ENCODE results near the gene ERN1. TPM values are rescaled to one million over a fixed set of nuclear protein-coding genes. Genes with fewer than 3 reads are reported as not detected.
"Not testable (repeated sequence)": the region's sequence is repeated elsewhere in the genome, so short reads cannot be mapped to it uniquely, and the experiment has no call there.

Gene ERN1
- total RNA-seq, result 117 and 127 TPM in 2 replicates

DNA sequence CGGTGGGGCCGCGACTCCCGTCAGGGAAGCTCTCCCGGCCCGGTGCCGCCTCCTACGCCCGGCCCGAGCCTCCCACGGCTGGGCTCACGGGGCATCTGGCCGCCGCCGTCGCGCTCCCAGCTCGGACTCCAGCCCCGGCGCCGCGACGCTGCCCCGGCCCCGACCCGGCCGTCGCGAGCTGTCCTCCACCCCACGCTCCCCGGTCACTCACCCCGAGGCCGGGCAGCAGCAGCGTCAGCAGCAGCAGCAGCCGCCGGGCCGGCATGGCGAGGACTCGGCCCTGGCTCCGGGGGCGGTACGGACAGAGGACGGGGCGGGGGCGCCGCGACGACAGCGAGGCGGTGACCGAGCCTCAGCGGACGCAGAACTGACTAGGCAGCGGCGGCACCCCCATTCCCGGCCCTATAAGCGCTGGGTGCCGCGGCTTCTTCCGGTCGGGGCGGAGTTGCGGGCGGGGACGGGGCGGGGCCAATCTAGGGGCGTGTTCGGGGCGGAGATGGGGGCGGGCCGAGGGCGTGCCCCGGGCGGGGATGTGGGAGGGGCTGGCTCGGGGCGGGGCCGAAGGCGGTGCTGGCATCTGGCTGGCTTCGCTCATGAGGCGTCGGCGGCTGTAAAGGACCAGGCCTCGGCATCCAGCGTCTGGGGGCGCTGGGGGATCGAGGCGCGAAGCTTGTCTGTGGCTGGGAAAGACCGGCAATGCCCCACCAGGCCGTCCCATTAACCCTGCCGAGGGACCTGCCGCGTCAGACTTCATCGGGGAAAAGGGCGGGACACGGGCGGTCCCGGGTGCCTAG lies at the start of gene ERN1:
TSS of gene ERN1 (minus strand) at position 380 of the 794 bp plus-strand sequence. CDS start at position 265, 115 bp downstream.
- intact Hi-C loops (cut with micrococcal nuclease), result loop anchor here (1.0 to 5.0 kb wide), 8 partner anchors 9 to 288 kb away; partner anchors contain the start of gene SMARCD2

GRCh38 chr17:64179024-64179423 lies 49.1 kb upstream of the ERN1 start:
- intact Hi-C loops (cut with micrococcal nuclease), result not testable (repeated sequence)

DNA sequence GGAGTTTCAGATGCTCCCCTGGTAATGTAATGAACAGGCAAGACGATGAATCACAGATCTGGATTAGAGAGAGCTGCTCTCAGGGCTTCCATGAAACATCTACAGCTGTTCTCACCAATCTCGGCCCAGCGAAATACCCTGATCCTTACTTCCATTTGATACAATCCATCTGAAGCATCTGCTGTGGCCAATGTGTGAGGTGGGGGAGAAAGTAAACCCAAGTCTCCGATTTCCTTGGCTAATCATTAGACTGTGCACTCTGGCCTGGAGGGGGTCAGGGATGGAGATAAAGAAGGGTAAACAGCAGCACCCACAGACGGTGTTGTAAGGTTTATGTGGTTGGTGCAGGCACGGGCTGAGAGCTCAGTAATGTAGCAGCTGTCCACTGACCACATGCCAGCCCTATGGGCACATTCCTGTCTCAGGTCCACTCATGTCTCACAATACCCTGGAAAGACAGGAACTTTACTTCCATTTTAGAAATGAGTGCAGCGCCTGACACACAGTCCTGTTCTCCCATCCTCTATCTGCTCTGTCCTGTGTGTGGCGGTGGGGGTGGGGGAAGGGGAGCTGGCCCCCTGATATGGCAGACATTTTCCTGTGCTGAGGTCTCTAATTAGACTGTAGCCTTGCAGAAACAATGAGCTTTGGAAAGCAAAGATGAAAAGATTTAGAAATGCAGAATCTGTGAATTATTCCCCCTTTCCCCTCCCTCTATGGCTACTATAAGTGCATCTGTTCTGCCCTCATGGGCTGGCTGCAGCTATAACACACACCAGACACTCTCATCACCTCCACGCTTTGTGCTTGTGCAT lies 48.3 kb upstream of the ERN1 start:
- intact Hi-C loops (cut with micrococcal nuclease), result no loop called here

- intact Hi-C loops (cut with micrococcal nuclease), result no loop called here
Measured at GRCh38 chr17:64177311-64178010, 47.5 kb upstream of the ERN1 start.

- intact Hi-C loops (cut with micrococcal nuclease), result no loop called here
Measured at GRCh38 chr17:64176556-64176955, 46.6 kb upstream of the ERN1 start.

GRCh38 chr17:64174686-64175456 lies 44.9 kb upstream of the ERN1 start:
- intact Hi-C loops (cut with micrococcal nuclease), result no loop called here

DNA sequence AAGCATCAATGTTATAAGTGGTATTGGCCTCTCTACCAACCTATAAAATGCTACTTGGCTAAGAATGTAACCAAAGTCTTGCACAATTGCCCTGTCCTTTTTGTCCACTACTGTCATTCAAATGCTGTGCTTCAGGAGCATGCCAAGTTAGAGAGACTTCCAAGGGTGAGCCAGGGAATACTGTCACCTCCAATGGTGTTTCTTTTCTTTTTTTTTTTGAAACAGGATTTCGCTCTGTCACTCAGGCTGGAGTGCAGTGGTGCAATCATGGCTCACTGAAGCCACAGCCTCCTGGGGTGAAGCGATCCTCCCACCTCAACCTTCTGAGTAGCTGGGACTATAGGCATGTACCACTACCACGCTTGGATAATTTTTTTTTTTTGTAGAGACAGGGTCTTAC lies 43.7 kb upstream of the ERN1 start:
- intact Hi-C loops (cut with micrococcal nuclease), result no loop called here

- intact Hi-C loops (cut with micrococcal nuclease), result no loop called here
Measured at GRCh38 chr17:64172510-64172909, 42.6 kb upstream of the ERN1 start.

DNA sequence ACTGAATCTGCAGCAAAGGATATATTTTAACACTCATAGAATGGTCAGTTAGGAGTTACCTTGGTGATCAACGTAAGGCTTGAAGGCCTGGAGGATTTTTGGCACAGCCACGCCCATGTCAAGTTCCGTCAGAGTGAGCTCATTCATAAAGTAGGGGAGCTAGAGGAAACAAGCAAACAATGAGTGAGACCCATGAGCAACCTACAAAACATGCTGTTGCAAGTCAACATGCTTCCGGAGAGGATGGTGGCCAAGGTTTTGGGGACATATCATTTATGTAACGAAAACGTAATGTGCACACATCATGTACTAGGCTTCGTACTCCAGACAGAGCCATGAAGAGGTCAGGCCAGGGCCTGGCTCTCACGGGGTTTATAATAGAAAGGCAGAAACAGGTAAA lies 41.1 kb upstream of the ERN1 start:
- intact Hi-C loops (cut with micrococcal nuclease), result no loop called here

- intact Hi-C loops (cut with micrococcal nuclease), result no loop called here
Measured at GRCh38 chr17:64170286-64170685, 40.3 kb upstream of the ERN1 start.

DNA sequence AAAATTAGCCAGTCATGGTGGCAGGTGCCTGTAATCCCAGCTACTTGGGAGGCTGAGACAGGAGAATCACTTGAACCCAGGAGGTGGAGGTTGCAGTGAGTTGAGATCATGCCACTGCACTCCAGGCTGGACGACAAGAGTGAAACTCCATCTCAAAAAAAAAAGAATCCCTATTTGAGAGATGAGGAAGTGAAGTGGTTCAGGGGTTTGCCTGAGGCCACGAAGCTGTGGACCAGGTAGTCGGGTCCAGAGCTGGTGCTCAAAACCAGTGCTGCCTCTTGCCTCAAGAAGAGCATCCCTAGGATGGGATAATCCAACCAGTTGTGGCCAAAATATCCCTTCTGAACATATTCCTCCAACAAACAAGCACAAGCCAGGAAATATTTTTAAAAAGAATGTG lies 37.7 kb upstream of the ERN1 start:
- intact Hi-C loops (cut with micrococcal nuclease), result not testable (repeated sequence)

GRCh38 chr17:64166876-64167275 lies 36.9 kb upstream of the ERN1 start:
- intact Hi-C loops (cut with micrococcal nuclease), result no loop called here

DNA sequence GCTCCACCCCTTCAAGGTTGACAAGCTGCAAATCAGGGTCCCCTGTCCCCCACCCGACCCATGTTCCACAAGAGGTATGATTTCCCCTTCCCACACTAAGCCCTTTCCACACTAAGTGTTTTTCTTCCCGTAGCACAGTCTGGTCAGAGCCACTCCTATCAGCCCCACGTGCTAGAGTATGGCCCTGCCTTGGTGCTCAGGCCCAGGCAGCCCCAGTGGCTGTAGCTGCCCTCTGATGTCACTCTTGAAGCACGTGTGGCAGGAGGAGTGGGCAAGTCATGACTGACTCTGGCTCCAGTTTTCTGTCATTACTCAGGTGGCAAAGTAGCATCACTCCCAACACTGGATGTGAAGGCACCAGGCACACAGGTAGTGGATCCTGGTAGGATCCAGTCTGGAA lies 35.4 kb upstream of the ERN1 start:
- intact Hi-C loops (cut with micrococcal nuclease), result no loop called here

DNA sequence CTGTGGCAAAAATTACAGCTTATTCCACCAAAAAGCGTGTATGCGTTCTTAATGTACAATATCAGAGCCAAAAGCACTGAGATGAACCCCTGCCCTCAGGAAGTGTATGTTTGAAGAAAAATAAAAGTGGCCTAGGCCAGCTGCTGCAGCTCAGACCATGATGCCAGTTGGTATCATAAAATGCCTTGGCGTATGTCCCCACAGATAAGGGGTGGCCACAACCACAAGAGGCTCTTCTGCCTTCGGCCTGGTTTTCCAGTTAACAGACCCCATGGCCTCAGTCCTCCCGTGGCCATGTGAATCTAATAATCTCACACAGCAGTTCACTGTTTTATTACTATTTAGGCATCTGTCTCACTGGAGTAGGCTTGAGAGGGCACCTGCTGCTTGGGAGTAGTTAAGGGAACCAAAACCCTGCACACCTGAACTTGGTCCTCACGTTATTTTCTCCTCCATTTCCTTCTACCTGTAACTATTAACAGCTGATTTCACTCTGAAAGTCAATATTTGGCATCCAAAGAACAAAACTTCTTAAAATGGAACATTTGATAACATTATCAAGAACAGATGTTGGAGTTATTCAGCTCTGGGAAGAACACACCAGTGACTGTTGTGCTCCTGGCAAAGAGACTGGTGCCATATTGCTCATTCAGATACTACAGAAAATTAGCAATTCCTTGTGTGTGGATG lies 34.8 kb upstream of the ERN1 start:
- intact Hi-C loops (cut with micrococcal nuclease), result no loop called here

DNA sequence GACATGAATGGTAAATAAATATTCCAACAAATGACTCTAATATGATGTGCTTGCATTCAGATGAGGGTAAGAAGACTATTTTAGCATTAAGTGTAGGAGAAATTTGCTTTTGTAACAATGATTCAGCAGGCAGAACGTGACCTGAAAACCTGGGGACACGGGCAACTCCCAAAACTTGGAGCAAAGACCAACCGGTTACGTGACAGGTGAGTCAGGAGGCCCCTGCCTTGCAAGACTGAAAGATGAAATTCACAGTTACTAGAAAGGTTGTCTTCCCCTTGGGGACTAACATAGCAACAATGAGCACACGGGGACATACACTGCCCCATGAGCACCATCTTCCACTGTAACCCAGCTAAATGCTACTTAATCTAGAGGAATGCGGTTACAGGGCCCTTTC lies 33.5 kb upstream of the ERN1 start:
- intact Hi-C loops (cut with micrococcal nuclease), result no loop called here

GRCh38 chr17:64162554-64162953 lies 32.6 kb upstream of the ERN1 start:
- intact Hi-C loops (cut with micrococcal nuclease), result no loop called here

DNA sequence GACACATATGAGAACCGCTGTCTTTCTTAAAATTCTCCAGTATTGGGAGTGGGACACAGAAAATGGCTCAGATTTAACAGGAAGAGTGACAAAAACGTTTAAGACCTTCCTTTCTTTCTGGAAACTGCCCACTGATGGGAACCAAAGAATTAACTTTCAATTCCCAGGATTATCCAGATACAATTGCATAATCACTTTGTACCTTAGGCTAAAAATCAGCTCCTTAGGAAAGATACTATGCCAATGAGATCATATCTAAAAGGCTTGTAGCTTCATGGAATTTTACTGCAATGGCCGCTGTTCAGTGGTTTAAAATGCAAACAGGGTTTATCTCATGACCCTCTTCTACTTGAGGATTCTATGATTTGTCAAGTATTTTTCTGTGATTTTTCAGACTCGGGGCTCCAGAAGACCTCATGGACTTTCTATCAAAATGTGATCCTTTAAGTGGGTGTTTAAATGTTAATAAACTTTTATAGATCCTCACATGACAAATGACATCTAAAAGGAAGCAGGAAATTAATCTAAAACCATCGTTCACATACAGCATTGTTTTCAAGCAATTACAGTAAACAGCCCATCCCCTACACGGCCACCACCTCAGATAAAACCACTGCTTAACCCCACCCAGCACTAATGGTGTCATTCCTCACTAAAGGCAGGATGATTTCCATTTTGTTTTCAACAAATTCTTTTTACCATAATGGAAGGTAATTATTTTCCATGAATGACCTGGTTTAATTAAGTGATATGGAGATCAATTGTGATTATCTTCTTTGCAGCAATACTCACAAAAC lies 31.6 kb upstream of the ERN1 start:
- intact Hi-C loops (cut with micrococcal nuclease), result no loop called here

DNA sequence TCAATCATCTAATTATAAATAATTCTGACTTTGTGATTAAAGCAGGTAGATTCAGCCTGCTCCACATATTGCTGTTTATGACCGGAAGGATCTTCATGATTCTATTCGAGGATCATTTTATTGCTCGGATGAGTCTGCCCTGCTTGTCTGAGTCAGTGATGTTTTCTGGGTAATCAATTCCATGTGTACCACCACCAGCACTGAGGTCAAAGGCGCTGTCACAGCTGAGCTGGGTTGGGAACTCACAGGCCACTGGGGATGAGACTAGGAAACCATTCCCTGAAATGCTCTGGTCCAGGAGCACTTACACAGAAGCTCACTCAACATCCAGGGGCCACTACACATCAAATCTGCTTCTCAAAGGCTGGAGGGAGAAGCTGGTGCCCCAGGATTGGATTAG lies 30.4 kb upstream of the ERN1 start:
- intact Hi-C loops (cut with micrococcal nuclease), result no loop called here

- intact Hi-C loops (cut with micrococcal nuclease), result no loop called here
Measured at GRCh38 chr17:64158831-64159590, 29.1 kb upstream of the ERN1 start.
